HepG2 (cell line): ENCODE results near the gene KIF2B. TPM values are rescaled to one million over a fixed set of nuclear protein-coding genes. Genes with fewer than 3 reads are reported as not detected.

Experiments
- ATAC-seq: fragments of 200-7000 bp; cut with Tn5 transposase; 3 replicates; pipeline ENCODE4 v1.9.1; 2020; ENCODE audit warnings: mild to moderate bottlenecking, moderate library complexity
- BruUV-seq: library from RNA; stranded (reverse); fragments of 400-500 nt; replicated peaks from 2 replicates; lab custom pipeline; 2021; lab: Mats Ljungman, UMichigan
- CTCF ChIA-PET: fragments of 300-600 bp; formaldehyde crosslinking; extraction: SDS; loops from one replicate; lab custom pipeline; 2021; ENCODE audit warnings: low total read pairs, inconsistent platforms, low intra/inter-chr PET ratio; lab: Yijun Ruan, JAX
- POLR2A ChIA-PET: fragments of 350-600 bp; sonication (Branson Sonifier 250); formaldehyde crosslinking; loops from one replicate; lab custom pipeline; 2020; ENCODE audit warnings: antibody characterized with exemption, inconsistent platforms; lab: Yijun Ruan, JAX
- DNase-seq: peaks from one replicate; pipeline ENCODE4 v3.0.0-alpha.2; 2015; ENCODE audit warnings: low spot score
- FAIRE-seq: peaks from 3 replicates; lab custom pipeline; 2011; peaks lifted over from hg19 to GRCh38; lab: Jason Lieb, UNC
- H2AFZ ChIP-seq: one replicate; pipeline ENCODE4 v1.6.1; 2011; ENCODE audit warnings: low read length, inconsistent platforms
- H3K27ac ChIP-seq: fragments of 300-600 bp; 3 replicates; pipeline ENCODE4 v1.8.0; 2011; ENCODE audit warnings: mixed run types, mild to moderate bottlenecking, mixed read lengths, low read length, inconsistent platforms; ENCODE audit not compliant: insufficient read depth; ENCODE audit errors: extremely low read length
- H3K27me3 ChIP-seq, 2 experiments: fragments of 200-600 bp in 1 of 2; 2 replicates in 1 of 2; 3 replicates in 1 of 2; pipeline versions ENCODE4 v1.6.0 to v1.8.0; 2011; ENCODE audit warnings: low read length in 2 of 2, mild to moderate bottlenecking in 2 of 2, moderate library complexity in 2 of 2, inconsistent platforms in 1 of 2; ENCODE audit not compliant: insufficient read depth in 2 of 2, control insufficient read depth in 1 of 2
- H3K36me3 ChIP-seq, 2 experiments: fragments of 200-600 bp in 1 of 2; replicated peaks in 1 of 2; 2 replicates in 1 of 2; 3 replicates in 1 of 2; pipeline versions ENCODE4 v1.5.1 to v1.8.0; 2011; ENCODE audit warnings: low read length in 2 of 2, inconsistent platforms in 1 of 2; ENCODE audit not compliant: insufficient read depth in 2 of 2, control insufficient read depth in 1 of 2
- H3K4me1 ChIP-seq: 2 replicates; pipeline ENCODE4 v1.5.1; 2012; ENCODE audit warnings: low read length, inconsistent platforms; ENCODE audit not compliant: insufficient read depth
- H3K4me2 ChIP-seq: 2 replicates; pipeline ENCODE4 v1.6.0; 2011; ENCODE audit warnings: low read depth, low read length, inconsistent platforms
- H3K4me3 ChIP-seq, 3 experiments: fragments of 200-600 bp in 1 of 3; sonication (generic), shearing (Covaris generic) in 1 of 3; replicated peaks in 1 of 3; 2 replicates each; pipeline ENCODE4 v1.5.1; 2011 to 2016; ENCODE audit warnings: low read length in 3 of 3, inconsistent platforms in 2 of 3, low read depth in 2 of 3, mild to moderate bottlenecking in 2 of 3, control low read depth in 1 of 3, mixed read lengths in 1 of 3; ENCODE audit not compliant: insufficient read depth in 1 of 3
- H3K79me2 ChIP-seq: one replicate; pipeline ENCODE4 v1.6.1; 2011; ENCODE audit warnings: low read length, inconsistent platforms; ENCODE audit not compliant: insufficient read depth
- H3K9ac ChIP-seq: 2 replicates; pipeline ENCODE4 v1.6.0; 2011; ENCODE audit warnings: mild to moderate bottlenecking, low read depth, low read length, inconsistent platforms; ENCODE audit not compliant: insufficient read depth
- H3K9me3 ChIP-seq: 2 replicates; pipeline ENCODE4 v1.5.1; 2012; ENCODE audit warnings: mild to moderate bottlenecking, low read length
- H4K20me1 ChIP-seq: 2 replicates; pipeline ENCODE4 v1.6.0; 2011; ENCODE audit warnings: inconsistent platforms, mild to moderate bottlenecking, low read length, moderate library complexity; ENCODE audit not compliant: insufficient read depth
- DDIT3 ChIP-seq: sonication (generic); formaldehyde crosslinking; IDR thresholded peaks from 2 replicates; pipeline ENCODE4 v1.4.0; 2020; ENCODE audit warnings: mild to moderate bottlenecking, missing genetic modification reagents
- FUBP1 ChIP-seq: sonication (generic); formaldehyde crosslinking; IDR thresholded peaks from 2 replicates; pipeline ENCODE4 v1.5.1; 2020; ENCODE audit warnings: missing genetic modification reagents, mild to moderate bottlenecking, borderline replicate concordance
- HIVEP1 ChIP-seq: sonication (generic); formaldehyde crosslinking; IDR thresholded peaks from 2 replicates; pipeline ENCODE4 v1.4.0; 2020; ENCODE audit warnings: mild to moderate bottlenecking, missing genetic modification reagents
- LRRFIP1 ChIP-seq: sonication (generic); formaldehyde crosslinking; conservative IDR thresholded peaks from 2 replicates; pipeline ENCODE4 v1.4.0; 2020; ENCODE audit warnings: missing genetic modification reagents
- MED8 ChIP-seq: sonication (generic); formaldehyde crosslinking; IDR thresholded peaks from 2 replicates; pipeline ENCODE4 v1.8.1; 2023; ENCODE audit warnings: mild to moderate bottlenecking, missing genetic modification reagents; ENCODE audit not compliant: insufficient replicate concordance
- SCMH1 ChIP-seq: sonication (generic); formaldehyde crosslinking; IDR thresholded peaks from 2 replicates; pipeline ENCODE4 v1.9.0; 2021; ENCODE audit warnings: missing genetic modification reagents, mild to moderate bottlenecking, borderline replicate concordance
- ZEB1 ChIP-seq: IDR thresholded peaks from 2 replicates; pipeline ENCODE4 v1.6.1; 2012; ENCODE audit warnings: mild to moderate bottlenecking, low read depth, inconsistent platforms; ENCODE audit not compliant: insufficient replicate concordance
- ZNF530 ChIP-seq: sonication (generic); formaldehyde crosslinking; IDR thresholded peaks from 2 replicates; pipeline ENCODE4 v1.5.0; 2020; ENCODE audit warnings: low read depth, mild to moderate bottlenecking, missing genetic modification reagents
- ZNF550 ChIP-seq: sonication (generic); formaldehyde crosslinking; IDR thresholded peaks from 2 replicates; pipeline ENCODE4 v1.4.0; 2020; ENCODE audit warnings: mild to moderate bottlenecking, missing genetic modification reagents, borderline replicate concordance
- ZSCAN9 ChIP-seq: IDR thresholded peaks from 2 replicates; pipeline ENCODE4 v1.6.1; 2016; ENCODE audit warnings: borderline replicate concordance
- WGBS: methylation state at CpG from one replicate; pipeline ENCODE4 v1.1.6; 2017; ENCODE audit warnings: low lambda C conversion rate; 5-methylcytosine and 5-hydroxymethylcytosine counted together
- in situ Hi-C: cut with HindIII; loops from 2 replicates; pipeline ENCODE4 v1.10.0; 2017; ENCODE audit warnings: low pct_unique_long_range_greater_than_20kb; ENCODE audit not compliant: extremely low pct_ligation_motif_present
- intact Hi-C: fragments of 100-400 bp; cut with micrococcal nuclease; formaldehyde crosslinking; loops from one replicate; pipeline ENCODE4 v1.10.0; 2022; ENCODE audit not compliant: unreplicated experiment
- polyA plus RNA-seq, 8 experiments: library from polyadenylated mRNA; depleted of rRNA in 3 of 8; stranded (reverse) in 7 of 8; unstranded in 1 of 8; fragments of >200 nt; fragmentation: Illumina TruSeq in 4 of 8; extraction: Trizol in 4 of 8; gene quantifications; 2 replicates each; pipeline versions ENCODE4 v1.2.1 to v1.2.3, GENCODE V29; 2011 to 2016; ENCODE audit warnings: low read depth in 4 of 8, missing spikeins in 1 of 8, mixed read lengths in 1 of 8; ENCODE audit not compliant: insufficient read depth in 1 of 8
- total RNA-seq, 5 experiments: library from RNA; depleted of rRNA; stranded (reverse); fragments of >200 nt; fragmentation: Illumina TruSeq; extraction: Trizol; gene quantifications; 2 replicates each; pipeline ENCODE4 v1.2.3, GENCODE V29; 2016; ENCODE audit warnings: low read depth in 1 of 5

Gene KIF2B
- total and polyA plus RNA-seq, 2 of the 13 experiments (the other 11 are each of a cell fraction or from before 2014, with no cell fraction given) = not detected

- no peak for FAIRE-seq
- 0 out of 2 replicates have a peak, but pooled peaks cover 8% of the 10 kb centered on the region for H3K9me3 ChIP-seq
- no peaks in the 10 kb centered on the region for H3K36me3 ChIP-seq
- BruUV-seq = no TSS peak
- H3K4me2 ChIP-seq = no peak overlapping the region
- H4K20me1 ChIP-seq = no peaks in the 10 kb centered on the region
- no peaks in the 10 kb centered on the region for H3K4me1 ChIP-seq
- WGBS = 0% methylated on average over 1 of the region's 1 CpG
- no peak for TF ChIP-seq ZNF550 (CRISPR knock-in tag)
- TF ChIP-seq MED8 (CRISPR knock-in tag) = no peak
- TF ChIP-seq ZSCAN9 = no peak
- TF ChIP-seq SCMH1 (CRISPR knock-in tag) = no peak
- no peak for TF ChIP-seq HIVEP1 (CRISPR knock-in tag)
- no peak for TF ChIP-seq ZNF530 (CRISPR knock-in tag)
- no peak for TF ChIP-seq DDIT3 (CRISPR knock-in tag)
- no peak for TF ChIP-seq LRRFIP1 (CRISPR knock-in tag)
- no peak for TF ChIP-seq ZEB1
- no peak for TF ChIP-seq FUBP1 (CRISPR knock-in tag)
- no peaks in the 10 kb centered on the region for H3K27me3 ChIP-seq
- DNase-seq = no peak
- ChIA-PET CTCF (no interaction called here), POLR2A (no interaction called here)
- H3K79me2 ChIP-seq = no peaks in the 10 kb centered on the region
- H2AFZ ChIP-seq = no peak overlapping the region
- intact Hi-C loops (no loop called here), in situ Hi-C loops (loop anchor here (25.0 kb wide), 1 partner anchor 109 kb away; no protein-coding TSS in a partner anchor)
- H3K9ac ChIP-seq = no peak overlapping the region
- no peak for ATAC-seq
- no peak overlapping the region for H3K27ac ChIP-seq
- no peak overlapping the region for H3K4me3 ChIP-seq
Measured at GRCh38 chr17:53796642-53797041, 26.1 kb upstream of the KIF2B start.
